GM12878 (cell line): ENCODE measurements around the gene ZNF189.

Experiments
- CBFB ChIP-seq: IDR thresholded peaks from 2 replicates; pipeline ENCODE4 v1.6.1; 2016; ENCODE audit warnings: antibody characterized with exemption, low read depth
- CTCF ChIP-seq, 3 experiments: IDR thresholded peaks in 2 of 3; conservative IDR thresholded peaks in 1 of 3; 2 replicates each; pipeline ENCODE4 v1.5.1; 2011; ENCODE audit warnings: low read depth in 3 of 3, low read length in 3 of 3, mild to moderate bottlenecking in 3 of 3, control low read depth in 2 of 3, moderate library complexity in 2 of 3, inconsistent platforms in 1 of 3, mixed read lengths in 1 of 3; ENCODE audit not compliant: control insufficient read depth in 2 of 3, insufficient read depth in 1 of 3; ENCODE audit errors: extremely low read depth in 1 of 3
- HDAC2 ChIP-seq: fragments of 200-600 bp; sonication (generic); IDR thresholded peaks from 2 replicates; pipeline ENCODE4 v1.6.1; 2017
- HDGF ChIP-seq: fragments of 450-650 bp; IDR thresholded peaks from 2 replicates; pipeline ENCODE4 v1.6.1; 2016; ENCODE audit warnings: antibody characterized with exemption
- MAX ChIP-seq: IDR thresholded peaks from 2 replicates; pipeline ENCODE4 v1.6.1; 2012; ENCODE audit warnings: low read depth, low read length, improper control_type of control experiment
- NFYB ChIP-seq: IDR thresholded peaks from 2 replicates; pipeline ENCODE4 v1.6.1; 2011; ENCODE audit warnings: low read depth, mild to moderate bottlenecking, low read length, improper control_type of control experiment, moderate library complexity; ENCODE audit not compliant: insufficient read depth
- NRF1 ChIP-seq: conservative IDR thresholded peaks from 2 replicates; pipeline ENCODE4 v1.6.1; 2011; ENCODE audit warnings: mild to moderate bottlenecking, low read depth, low read length, improper control_type of control experiment
- POLR2A ChIP-seq: IDR thresholded peaks from 2 replicates; pipeline ENCODE4 v1.6.1; 2011; ENCODE audit warnings: low read depth, mild to moderate bottlenecking, low read length
- POLR2AphosphoS5 ChIP-seq: IDR thresholded peaks from 2 replicates; pipeline ENCODE4 v1.6.1; 2011; ENCODE audit warnings: mild to moderate bottlenecking, low read length, inconsistent platforms
- RELA ChIP-seq: fragments of 450-650 bp; IDR thresholded peaks from 2 replicates; pipeline ENCODE4 v1.8.0; 2014; ENCODE audit warnings: borderline replicate concordance; ENCODE audit not compliant: partially characterized antibody
- SREBF2 ChIP-seq: IDR thresholded peaks from 2 replicates; pipeline ENCODE4 v1.6.1; 2012; ENCODE audit warnings: mild to moderate bottlenecking, low read length
- USF2 ChIP-seq: IDR thresholded peaks from 2 replicates; pipeline ENCODE4 v1.6.1; 2011; ENCODE audit warnings: low read depth, low read length, improper control_type of control experiment, borderline replicate concordance
- YY1 ChIP-seq: IDR thresholded peaks from 2 replicates; pipeline ENCODE4 v1.6.1; 2011; ENCODE audit warnings: low read depth, mild to moderate bottlenecking, low read length

GRCh38 chr9:101408374-101409078, 9.9 kb downstream of the ZNF189 start:
- TF ChIP-seq RELA (no peak), POLR2A (no peak), YY1 (no peak), POLR2AphosphoS5 (no peak), NRF1 (no peak), HDAC2 (no peak), CBFB (no peak), SREBF2 (no peak), NFYB (no peak), CTCF (IDR thresholded peaks at IDR 0.05 in 2 of 3, conservative IDR thresholded peaks at IDR 0.05 in 1 of 3; ENCODE audit: control insufficient read depth in 2 of 3, extremely low read depth in 1 of 3, insufficient read depth in 1 of 3, low read depth in 3 of 3, low read length in 3 of 3) (no peak), USF2 (no peak), HDGF (no peak), MAX (no peak)
